Motor neuron (in vitro differentiated cells): ENCODE data around the gene MXD4. TPM values are rescaled to one million over a fixed set of nuclear protein-coding genes. Genes with fewer than 3 reads are reported as not detected.

ENCODE experiments used
- ATAC-seq, 8 experiments: fragments of 200-7000 bp; cut with Tn5 transposase; replicated peaks in 6 of 8; 2 replicates each; pipeline ENCODE4 v1.8.0; 2021; ENCODE audit warnings: mild to moderate bottlenecking in 8 of 8, moderate library complexity in 8 of 8
- H3K27ac ChIP-seq, 2 donors: fragments of 250-450 bp; sonication (Bioruptor Pico); 2 replicates each; pipeline ENCODE4 v1.9.0; 2021; ENCODE audit warnings: antibody characterized with exemption in 2 of 2, mild to moderate bottlenecking in 2 of 2, moderate library complexity in 1 of 2
- H3K4me1 ChIP-seq, 2 donors: fragments of 250-450 bp; sonication (Bioruptor Pico); replicated peaks in 1 of 2; 2 replicates each; pipeline ENCODE4 v1.6.1; 2021; ENCODE audit warnings: antibody characterized with exemption in 2 of 2, mild to moderate bottlenecking in 2 of 2, moderate library complexity in 1 of 2
- H3K4me3 ChIP-seq, 5 donors: fragments of 250-450 bp; sonication (Bioruptor Pico); 2 replicates each; pipeline ENCODE4 v1.9.0; 2021; ENCODE audit warnings: antibody characterized with exemption in 5 of 5, mild to moderate bottlenecking in 5 of 5, moderate library complexity in 4 of 5
- WGBS, 10 experiments: fragments of 450-650 bp; shearing (Covaris generic); methylation state at CpG; one replicate each; pipeline ENCODE4 v1.0.0; 2022; 5-methylcytosine and 5-hydroxymethylcytosine counted together
- in situ Hi-C, 9 experiments: fragments of 400-800 bp; cut with MboI; loops; one replicate each; pipeline ENCODE4 v1.15.0; 2021; ENCODE audit warnings: low sequenced_read_pairs in 9 of 9, low pct_unique_long_range_greater_than_20kb in 2 of 9; ENCODE audit not compliant: unreplicated experiment in 9 of 9
- total RNA-seq, 8 experiments: library from RNA; unstranded; fragments of 300-600 nt; gene quantifications; 2 replicates each; pipeline versions ENCODE4 v1.2.3 to v1.2.4, GENCODE V29; 2022

The MXD4 gene
- total RNA-seq, 8 experiments from 2014 or later: 12.8 to 53.6 (median 36.2) TPM

GRCh38 chr4:2299794-2300193 is 37.9 kb upstream of the MXD4 start:
- ATAC-seq: no peak
- Histone ChIP-seq H3K4me3 (no peak overlapping the region), H3K27ac (no peak overlapping the region), H3K4me1 (peaks cover 0 to 10% of the 10 kb centered on the region in 2 donors)
- WGBS, 10 experiments: 71 to 88% (median 80%) methylated on average over 1 to 2 of the region's 2 CpGs; no CpG with 5 or more reads in 3 of the 10 experiments
- in situ Hi-C loops: no loop called here

GRCh38 chr4:2298532-2298991 is 36.7 kb upstream of the MXD4 start:
- ATAC-seq: peak in 1 of 8 experiments; percentile 49
- Histone ChIP-seq H3K4me1 (peaks cover 0 to 10% of the 10 kb centered on the region in 2 donors), H3K27ac (no peak overlapping the region), H3K4me3 (no peak overlapping the region)
- in situ Hi-C loops: no loop called here
- 0 to 87% (median 40%) methylated on average over 1 to 15 of the region's 23 CpGs; no CpG with 5 or more reads in 3 of the 10 experiments for WGBS, 10 experiments

- H3K27ac ChIP-seq: no peak overlapping the region
- 0 to 97% (median 86%) methylated on average over 1 to 16 of the region's 40 CpGs; no CpG with 5 or more reads in 1 of the 10 experiments for WGBS, 10 experiments
- in situ Hi-C loops: no loop called here
Observed at GRCh38 chr4:2297606-2298531, 36.0 kb upstream of the MXD4 start.

GRCh38 chr4:2296631-2297601 is 35.0 kb upstream of the MXD4 start:
- Histone ChIP-seq H3K27ac (no peak overlapping the region), H3K4me3 (no peak overlapping the region), H3K4me1 (peaks cover 13 to 19% of the 10 kb centered on the region in 2 donors)
- peak in 4 of 8 experiments; percentile 17 to 22 (median 20) for ATAC-seq
- WGBS, 10 experiments: 0 to 100% (median 88%) methylated on average over 1 to 5 of the region's 37 CpGs; no CpG with 5 or more reads in 5 of the 10 experiments
- in situ Hi-C loops: no loop called here

More at GRCh38 chr4:2297606-2298531, 36.0 kb upstream of the MXD4 start:
- peak in 3 of 8 experiments; percentile 12 to 54 (median 31) for ATAC-seq
- H3K4me3 ChIP-seq: no peak overlapping the region
- H3K4me1 ChIP-seq: peaks cover 3 to 11% of the 10 kb centered on the region in 2 donors

GRCh38 chr4:2295900-2296442 is 34.1 kb upstream of the MXD4 start:
- WGBS, 10 experiments: 60 to 100% (median 81%) methylated on average over 1 to 5 of the region's 14 CpGs; no CpG with 5 or more reads in 4 of the 10 experiments
- H3K4me1 ChIP-seq: peaks cover 13 to 19% of the 10 kb centered on the region in 2 donors
- in situ Hi-C loops: no loop called here
- peak in 2 of 8 experiments; percentile 11 to 25 for ATAC-seq
- no peak overlapping the region for H3K27ac ChIP-seq
- no peak overlapping the region for H3K4me3 ChIP-seq

GRCh38 chr4:2295500-2295899 is 33.6 kb upstream of the MXD4 start:
- H3K4me3 ChIP-seq: no peak overlapping the region
- no peak for ATAC-seq
- WGBS, 10 experiments: 20 to 96% (median 80%) methylated on average over 1 to 6 of the region's 9 CpGs; no CpG with 5 or more reads in 5 of the 10 experiments
- H3K27ac ChIP-seq: no peak overlapping the region
- in situ Hi-C loops: no loop called here
- H3K4me1 ChIP-seq: peaks cover 13 to 19% of the 10 kb centered on the region in 2 donors

- ATAC-seq: peak; percentile 41 to 95 (median 74)
- in situ Hi-C loops: no loop called here
- 0 to 76% (median 38%) methylated on average over 2 to 6 of the region's 6 CpGs for WGBS, 10 experiments
Observed at GRCh38 chr4:2292646-2293108, 30.8 kb upstream of the MXD4 start.

GRCh38 chr4:2291705-2292645 is 30.1 kb upstream of the MXD4 start:
- ATAC-seq: peak in 5 of 8 experiments; percentile 7 to 40 (median 28)
- Histone ChIP-seq H3K4me3 (no peak overlapping the region), H3K27ac (peak overlapping the region in 1 of 2 donors; percentile 37), H3K4me1 (peaks cover 18 to 25% of the 10 kb centered on the region in 2 donors)
- 0 to 97% (median 68%) methylated on average over 2 to 9 of the region's 20 CpGs for whole genome bisulfite sequencing, 10 experiments
- in situ Hi-C loops: no loop called here

More at GRCh38 chr4:2292646-2293108, 30.8 kb upstream of the MXD4 start:
- H3K4me3 ChIP-seq: no peak overlapping the region
- H3K4me1 ChIP-seq: peaks cover 13 to 19% of the 10 kb centered on the region in 2 donors
- H3K27ac ChIP-seq: peak overlapping the region in 1 of 2 donors; percentile 37

- no peak overlapping the region for H3K4me3 ChIP-seq
- in situ Hi-C loops: no loop called here
- no peak for ATAC-seq
Observed at GRCh38 chr4:2290974-2291704, 29.2 kb upstream of the MXD4 start.

GRCh38 chr4:2290488-2290887 is 28.6 kb upstream of the MXD4 start:
- H3K4me1 ChIP-seq: peaks cover 23% of the 10 kb centered on the region in 2 donors
- no peak overlapping the region for H3K4me3 ChIP-seq
- WGBS, 10 experiments: 60 to 100% methylated on average over 1 of the region's 9 CpGs; no CpG with 5 or more reads in 8 of the 10 experiments
- ATAC-seq: no peak
- H3K27ac ChIP-seq: no peak overlapping the region
- in situ Hi-C loops: no loop called here

More at GRCh38 chr4:2290974-2291704, 29.2 kb upstream of the MXD4 start:
- 20 to 100% (median 86%) methylated on average over 1 to 11 of the region's 24 CpGs; no CpG with 5 or more reads in 3 of the 10 experiments for WGBS, 10 experiments
- Histone ChIP-seq H3K27ac (no peak overlapping the region), H3K4me1 (peaks cover 22 to 23% of the 10 kb centered on the region in 2 donors)

- 60% methylated on average over 2 of the region's 11 CpGs; no CpG with 5 or more reads in 9 of the 10 experiments for WGBS, 10 experiments
- no peak overlapping the region for H3K27ac ChIP-seq
- in situ Hi-C loops: no loop called here
Observed at GRCh38 chr4:2289955-2290333, 28.0 kb upstream of the MXD4 start.

More at GRCh38 chr4:2289955-2290333, 28.0 kb upstream of the MXD4 start:
- Histone ChIP-seq H3K4me1 (peaks cover 23% of the 10 kb centered on the region in 2 donors), H3K4me3 (no peak overlapping the region)
- ATAC-seq: no peak
